Measurements from ENCODE around the gene FBLN7. TPM values are rescaled to one million over a fixed set of nuclear protein-coding genes. Genes with fewer than 3 reads are reported as not detected.
"Not testable (repeated sequence)": the region's sequence is repeated elsewhere in the genome, so short reads cannot be mapped to it uniquely, and the experiment has no call there.

Gene FBLN7
- total RNA-seq, 1 donor from 2014 or later = 1.6 TPM

DNA sequence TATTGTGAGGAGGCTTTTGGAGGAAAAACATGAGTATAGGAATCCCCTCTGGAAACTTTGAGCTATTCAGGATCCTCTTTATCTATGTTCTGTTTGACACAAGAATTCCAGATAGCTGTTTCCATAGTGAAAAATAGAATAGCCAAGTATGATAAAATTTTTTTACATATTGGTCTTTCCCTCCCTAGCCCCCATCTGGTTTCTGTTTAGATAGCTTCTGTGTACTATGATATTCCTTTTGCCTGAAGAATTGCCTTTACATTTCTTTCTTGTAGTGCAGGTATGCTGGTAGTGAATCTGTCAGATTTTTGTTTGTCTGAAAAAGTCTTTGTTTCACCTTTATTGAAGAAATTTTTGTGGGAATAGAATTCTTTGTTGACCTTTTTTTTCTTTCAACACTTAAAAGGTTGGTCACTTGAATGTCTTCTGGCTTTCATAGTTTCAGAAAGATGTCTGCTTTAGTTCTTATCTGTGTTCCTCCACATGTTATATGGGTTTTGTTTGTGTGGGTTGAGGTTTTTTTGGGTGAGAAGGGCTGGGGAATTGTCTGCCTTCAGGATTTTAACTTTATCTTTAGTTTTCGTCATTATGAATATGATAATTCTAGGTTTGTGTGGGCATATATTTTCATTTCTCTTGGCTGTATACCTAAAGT, 29.9 kb upstream of the FBLN7 start:
- no peak for DNase-seq (ENCODE audit: low read depth)
- no peak overlapping the region for H3K4me3 ChIP-seq (ENCODE audit: low read depth, low read length)
- TF ChIP-seq CTCF (conservative IDR thresholded peaks at IDR 0.05; ENCODE audit: low read depth, low read length) = no peak

DNA sequence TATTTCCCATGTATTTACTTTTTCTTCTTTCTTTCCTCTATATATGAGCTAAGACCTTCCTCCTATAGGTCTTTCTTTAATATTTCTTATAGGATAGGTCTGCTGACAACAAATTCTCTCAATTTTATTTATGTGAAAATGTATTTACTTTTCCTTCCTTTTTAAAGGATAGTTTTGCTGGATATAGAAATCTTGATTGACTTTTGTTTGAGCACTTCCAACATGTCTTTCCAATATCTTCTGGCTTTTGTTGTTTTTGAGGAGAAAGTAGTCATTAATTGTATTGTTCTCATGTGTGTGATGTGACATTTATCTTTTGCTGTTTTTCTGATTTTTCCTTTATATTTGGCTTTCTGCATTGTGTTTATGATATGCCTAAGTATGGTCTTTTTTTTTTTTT, 28.9 kb upstream of the FBLN7 start:
- no peak for TF ChIP-seq CTCF (conservative IDR thresholded peaks at IDR 0.05; ENCODE audit: low read depth, low read length)
- H3K4me3 ChIP-seq (ENCODE audit: low read depth, low read length) = no peak overlapping the region
- no peak for DNase-seq (ENCODE audit: low read depth)

GRCh38 chr2:112110966-112111365, 27.2 kb upstream of the FBLN7 start:
- DNase-seq (ENCODE audit: low read depth) = no peak
- TF ChIP-seq CTCF (conservative IDR thresholded peaks at IDR 0.05; ENCODE audit: low read depth, low read length) = no peak
- no peak overlapping the region for H3K4me3 ChIP-seq (ENCODE audit: low read depth, low read length)

GRCh38 chr2:112113354-112113753, 24.8 kb upstream of the FBLN7 start:
- not testable (repeated sequence) for DNase-seq (ENCODE audit: low read depth); H3K4me3 ChIP-seq (ENCODE audit: low read depth, low read length)

DNA sequence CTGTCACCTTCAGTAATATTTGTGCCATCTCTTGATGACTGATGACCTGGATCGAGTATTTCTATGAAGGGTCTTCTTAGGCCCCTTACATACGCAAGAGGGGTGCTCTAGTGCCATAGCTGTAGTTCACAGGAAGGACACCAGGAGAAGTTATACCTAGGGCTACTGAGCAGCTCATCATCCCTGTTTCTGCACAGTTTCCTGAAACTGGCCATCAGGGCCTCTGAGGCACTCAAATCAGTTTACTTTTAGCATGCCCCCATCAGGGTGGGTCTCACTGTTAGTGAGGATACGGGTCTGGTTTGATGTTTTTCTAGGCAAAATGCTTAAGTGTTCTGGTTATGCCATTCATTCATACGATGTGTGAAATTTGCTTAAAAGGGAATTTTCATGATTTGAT, 20.0 kb upstream of the FBLN7 start:
- no peak overlapping the region for H3K4me3 ChIP-seq (ENCODE audit: low read depth, low read length)
- no peak for DNase-seq (ENCODE audit: low read depth)
- TF ChIP-seq CTCF (conservative IDR thresholded peaks at IDR 0.05; ENCODE audit: low read depth, low read length) = peak; percentile 28

- no peak overlapping the region for H3K4me3 ChIP-seq (ENCODE audit: low read depth, low read length)
- DNase-seq (ENCODE audit: low read depth) = peak; percentile 20
- TF ChIP-seq CTCF (conservative IDR thresholded peaks at IDR 0.05; ENCODE audit: low read depth, low read length) = peak; percentile 73
These were observed 16.4 kb upstream of the FBLN7 start for GRCh38 chr2:112121682-112122254.

DNA sequence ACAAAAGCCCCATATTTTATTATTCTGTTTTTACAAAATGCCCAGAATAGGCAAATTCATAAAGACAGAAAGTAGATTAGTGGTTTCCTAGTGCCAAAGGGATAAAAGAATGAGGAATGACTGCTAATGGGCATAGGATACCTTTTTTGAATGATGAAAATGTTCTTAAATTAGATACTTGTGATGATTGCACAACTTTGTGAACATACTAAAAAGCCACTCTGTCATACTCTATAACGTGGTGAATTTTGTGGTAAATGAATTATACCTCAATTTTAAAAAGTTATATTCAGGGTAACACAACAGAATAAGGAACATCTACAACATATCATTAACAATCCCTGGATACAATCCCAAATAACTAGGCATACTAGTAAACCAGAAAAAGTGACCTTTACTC, 9.1 kb upstream of the FBLN7 start:
- no peak for TF ChIP-seq CTCF (conservative IDR thresholded peaks at IDR 0.05; ENCODE audit: low read depth, low read length)
- DNase-seq (ENCODE audit: low read depth) = no peak
- H3K4me3 ChIP-seq (ENCODE audit: low read depth, low read length) = no peak overlapping the region
